Transverse colon (tissue), 4 donors: ENCODE results near the gene HOGA1. TPM values are rescaled to one million over a fixed set of nuclear protein-coding genes. Genes with fewer than 3 reads are reported as not detected.

Source experiments
- DNase-seq: peaks from one replicate; pipeline ENCODE4 v3.0.0-alpha.2; 2019
- H3K27ac ChIP-seq, 4 donors: fragments of 200-600 bp; sonication (generic); 2 replicates each; pipeline ENCODE4 v1.5.1; 2016 to 2018; ENCODE audit warnings: inconsistent platforms in 4 of 4
- H3K27me3 ChIP-seq: fragments of 200-600 bp; sonication (generic); 2 replicates; pipeline ENCODE4 v1.5.1; 2017; ENCODE audit warnings: inconsistent platforms
- H3K36me3 ChIP-seq, 4 donors: fragments of 200-600 bp; sonication (generic); 2 replicates each; pipeline ENCODE4 v1.5.1; 2017 to 2019; ENCODE audit warnings: inconsistent platforms in 4 of 4
- H3K4me1 ChIP-seq, 4 donors: fragments of 200-600 bp; sonication (generic); 2 replicates each; pipeline ENCODE4 v1.5.1; 2017 to 2020; ENCODE audit warnings: inconsistent platforms in 4 of 4
- H3K4me3 ChIP-seq, 4 donors: fragments of 200-600 bp; sonication (generic); 1 replicate in 1 of 4; 2 replicates in 3 of 4; pipeline versions ENCODE4 v1.5.1 to v1.6.1; 2017 to 2019; ENCODE audit warnings: inconsistent platforms in 4 of 4
- H3K9me3 ChIP-seq, 2 donors: fragments of 200-600 bp; sonication (generic); 2 replicates each; pipeline ENCODE4 v1.5.1; 2017 to 2019; ENCODE audit warnings: inconsistent platforms in 2 of 2
- EP300 ChIP-seq: sonication (generic); formaldehyde crosslinking; IDR thresholded peaks from one replicate; pipeline ENCODE4 v1.6.1; 2017; ENCODE audit warnings: antibody characterized with exemption, low read depth
- POLR2A ChIP-seq: fragments of 450-650 bp; IDR thresholded peaks from one replicate; pipeline ENCODE4 v1.6.1; 2016; ENCODE audit warnings: antibody characterized with exemption, mild to moderate bottlenecking, moderate library complexity
- POLR2AphosphoS5 ChIP-seq, 3 donors: sonication (generic); formaldehyde crosslinking; IDR thresholded peaks; one replicate each; pipeline ENCODE4 v1.6.1; 2016; ENCODE audit warnings: antibody characterized with exemption in 3 of 3
- WGBS, 2 donors: methylation state at CpG; one replicate each; pipeline ENCODE4 v1.1.5; 2018; ENCODE audit warnings: low coverage in 1 of 2; 5-methylcytosine and 5-hydroxymethylcytosine counted together
- in situ Hi-C, 4 donors: fragments of 200-750 bp; cut with MboI; loops; one replicate each; pipeline versions ENCODE4 v1.15.0 to v1.15.1; 2017; ENCODE audit warnings: low sequenced_read_pairs in 3 of 4, low pct_ligation_motif_present in 1 of 4, low pct_unique_long_range_greater_than_20kb in 1 of 4
- intact Hi-C: fragments of 100-400 bp; cut with DNase I; formaldehyde crosslinking; loops from one replicate; pipeline ENCODE4 v1.15.1; 2023; ENCODE audit warnings: low total_unique reads
- total RNA-seq, 4 donors: library from RNA; depleted of rRNA; stranded (reverse); fragments of >200 nt; gene quantifications; one replicate each; pipeline ENCODE4 v1.1.0, GENCODE V29; 2016
- TF ChIP-seq, protein P1 (sequence below), 5 experiments: fragments of 200-600 bp in 3 of 5; fragments of 450-650 bp in 2 of 5; sonication (generic) in 3 of 5; IDR thresholded peaks; 1 replicate in 2 of 5; 2 replicates in 3 of 5; pipeline ENCODE4 v1.5.1; 2016 to 2017; ENCODE audit warnings: antibody characterized with exemption in 5 of 5, inconsistent platforms in 3 of 5, mild to moderate bottlenecking in 2 of 5, moderate library complexity in 1 of 5

Gene HOGA1
- total RNA-seq, 4 donors from 2014 or later: not detected

DNA sequence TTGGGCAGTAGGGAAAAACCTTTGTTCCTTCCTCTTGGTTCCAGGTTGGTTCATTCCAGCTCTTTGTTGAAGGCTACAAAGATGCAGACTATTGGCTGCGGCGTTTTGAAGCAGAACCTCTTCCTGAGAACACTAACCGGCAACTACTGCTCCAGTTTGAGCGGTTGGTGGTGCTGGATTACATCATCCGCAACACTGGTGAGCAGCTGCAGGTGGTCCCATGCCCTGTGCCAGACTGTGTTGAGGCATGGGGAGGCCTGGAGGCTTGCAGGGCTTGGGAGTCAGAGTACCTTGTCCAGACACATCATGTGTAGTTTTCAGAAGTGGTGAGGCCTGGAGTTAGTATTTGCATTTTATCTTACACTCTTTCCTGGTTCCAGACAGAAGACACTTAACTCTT is 72.6 kb downstream of the HOGA1 start:
- TF ChIP-seq POLR2AphosphoS5 (IDR thresholded peaks at IDR 0.05) (no peak), EP300 (no peak), POLR2A (no peak)
- TF ChIP-seq, protein P1, sequence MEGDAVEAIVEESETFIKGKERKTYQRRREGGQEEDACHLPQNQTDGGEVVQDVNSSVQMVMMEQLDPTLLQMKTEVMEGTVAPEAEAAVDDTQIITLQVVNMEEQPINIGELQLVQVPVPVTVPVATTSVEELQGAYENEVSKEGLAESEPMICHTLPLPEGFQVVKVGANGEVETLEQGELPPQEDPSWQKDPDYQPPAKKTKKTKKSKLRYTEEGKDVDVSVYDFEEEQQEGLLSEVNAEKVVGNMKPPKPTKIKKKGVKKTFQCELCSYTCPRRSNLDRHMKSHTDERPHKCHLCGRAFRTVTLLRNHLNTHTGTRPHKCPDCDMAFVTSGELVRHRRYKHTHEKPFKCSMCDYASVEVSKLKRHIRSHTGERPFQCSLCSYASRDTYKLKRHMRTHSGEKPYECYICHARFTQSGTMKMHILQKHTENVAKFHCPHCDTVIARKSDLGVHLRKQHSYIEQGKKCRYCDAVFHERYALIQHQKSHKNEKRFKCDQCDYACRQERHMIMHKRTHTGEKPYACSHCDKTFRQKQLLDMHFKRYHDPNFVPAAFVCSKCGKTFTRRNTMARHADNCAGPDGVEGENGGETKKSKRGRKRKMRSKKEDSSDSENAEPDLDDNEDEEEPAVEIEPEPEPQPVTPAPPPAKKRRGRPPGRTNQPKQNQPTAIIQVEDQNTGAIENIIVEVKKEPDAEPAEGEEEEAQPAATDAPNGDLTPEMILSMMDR (IDR thresholded peaks at IDR 0.05): no peak
- Histone ChIP-seq H3K4me3 (no peak overlapping the region), H3K4me1 (no peaks in the 10 kb centered on the region), H3K36me3 (peaks cover 0 to 47% (median 5%) of the 10 kb centered on the region in 4 donors), H3K27me3 (no peaks in the 10 kb centered on the region), H3K9me3 (no peaks in the 10 kb centered on the region), H3K27ac (no peak overlapping the region)
- DNase-seq: no peak
- intact Hi-C loops: no loop called here
- in situ Hi-C loops: no loop called here
- 97% methylated on average over 5 of the region's 5 CpGs; no CpG with 5 or more reads in 1 of the 2 donors for WGBS, 2 donors

DNA sequence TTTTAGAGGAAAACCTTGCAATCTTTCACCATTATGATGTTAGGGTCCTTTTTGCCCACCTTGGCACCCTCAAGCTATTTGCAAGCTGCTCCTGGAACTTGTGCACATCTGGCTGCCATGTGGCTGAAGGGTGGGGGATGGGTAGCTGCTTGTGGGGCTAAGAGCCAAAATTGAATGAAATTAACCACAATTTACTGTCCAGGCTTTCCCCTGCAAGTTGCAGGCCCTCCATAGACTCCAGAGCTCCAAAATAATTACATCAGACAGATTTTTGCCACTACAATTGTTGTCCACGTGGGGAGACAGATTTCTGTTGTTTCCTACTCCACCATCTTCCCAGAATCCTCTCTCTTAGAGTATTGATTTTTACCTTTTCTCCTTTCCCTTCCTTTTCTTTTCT is 75.4 kb downstream of the HOGA1 start:
- Histone ChIP-seq H3K4me1 (peaks cover 0 to 7% (median 3%) of the 10 kb centered on the region in 4 donors), H3K36me3 (peaks cover 0 to 25% (median 5%) of the 10 kb centered on the region in 4 donors), H3K9me3 (no peaks in the 10 kb centered on the region), H3K4me3 (no peak overlapping the region), H3K27me3 (no peaks in the 10 kb centered on the region), H3K27ac (no peak overlapping the region)
- TF ChIP-seq, protein P1 (IDR thresholded peaks at IDR 0.05): no peak
- TF ChIP-seq POLR2AphosphoS5 (IDR thresholded peaks at IDR 0.05): no peak
- no peak for TF ChIP-seq POLR2A
- TF ChIP-seq EP300: no peak
- DNase-seq: no peak
- in situ Hi-C loops: no loop called here
- intact Hi-C loops: no loop called here
- 57 to 64% methylated on average over 1 of the region's 1 CpG for WGBS, 2 donors

Other genes with a start within 250 kb of the HOGA1 start
- gene FRAT2, start 249.7 kb upstream of the HOGA1 start, total RNA-seq: 10 to 100 TPM; 46.4 to 72.2 (median 54.6) TPM
- 10 to 100 TPM in 3 of 4 donors, 1 to 10 TPM in 1; 5.7 to 14.0 (median 11.5) TPM for gene RRP12, start 183.0 kb upstream of the HOGA1 start, total RNA-seq
- 100 to 1,000 TPM in 3 of 4 donors, 10 to 100 TPM in 1; 94.5 to 216 (median 124) TPM for gene PGAM1, start 158.2 kb upstream of the HOGA1 start, total RNA-seq
- 100 to 1,000 TPM in 1 of 4 donors, 10 to 100 TPM in 2, 1 to 10 TPM in 1; 2.6 to 315 (median 26.1) TPM for gene EXOSC1, start 138.4 kb upstream of the HOGA1 start, total RNA-seq
- 10 to 100 TPM; 10.8 to 36.2 (median 32.7) TPM for gene ZDHHC16, start 138.2 kb upstream of the HOGA1 start, total RNA-seq
- gene MMS19, start 86.0 kb upstream of the HOGA1 start, total RNA-seq: 100 to 1,000 TPM in 3 of 4 donors, 10 to 100 TPM in 1; 62.8 to 116 (median 106) TPM
- gene UBTD1, start 85.5 kb upstream of the HOGA1 start, total RNA-seq: 1 to 10 TPM in 3 of 4 donors, under 1 TPM in 1; 0.40 to 4.1 (median 3.2) TPM
- gene ANKRD2, start 11.6 kb upstream of the HOGA1 start, total RNA-seq: not detected
- not detected for gene C10orf62, start 5.3 kb downstream of the HOGA1 start, total RNA-seq
- 1 to 10 TPM in 1 of 4 donors, under 1 TPM in 2, not detected in 1; 0.95 to 1.8 (median 0.96) TPM for gene MORN4, start 49.1 kb downstream of the HOGA1 start, total RNA-seq
- gene PI4K2A, start 56.3 kb downstream of the HOGA1 start, total RNA-seq: 10 to 100 TPM in 2 of 4 donors, 1 to 10 TPM in 2; 7.6 to 19.1 (median 11.3) TPM
- gene AVPI1, start 102.9 kb downstream of the HOGA1 start, total RNA-seq: 10 to 100 TPM; 24.3 to 79.3 (median 47.9) TPM
- 10 to 100 TPM in 2 of 4 donors, 1 to 10 TPM in 2; 5.6 to 24.6 (median 13.6) TPM for gene MARVELD1, start 129.3 kb downstream of the HOGA1 start, total RNA-seq
- gene ZFYVE27, start 152.7 kb downstream of the HOGA1 start, total RNA-seq: 100 to 1,000 TPM in 1 of 4 donors, 10 to 100 TPM in 3; 46.4 to 102 (median 63.9) TPM
- gene SFRP5, start 187.6 kb downstream of the HOGA1 start, total RNA-seq: 10 to 100 TPM in 1 of 4 donors, 1 to 10 TPM in 3; 3.8 to 10.1 (median 5.8) TPM